NCI-H2196 (cell line): Measurements from ENCODE around the gene ADAMTSL5.
"Not testable (repeated sequence)": the region's sequence is repeated elsewhere in the genome, so short reads cannot be mapped to it uniquely, and the experiment has no call there.

ENCODE experiments used
- DNase-seq: peaks from one replicate; lab custom pipeline; 2025; ENCODE audit not compliant: unreplicated experiment; lab: John Stamatoyannopoulos, UW

The ADAMTSL5 gene

DNA sequence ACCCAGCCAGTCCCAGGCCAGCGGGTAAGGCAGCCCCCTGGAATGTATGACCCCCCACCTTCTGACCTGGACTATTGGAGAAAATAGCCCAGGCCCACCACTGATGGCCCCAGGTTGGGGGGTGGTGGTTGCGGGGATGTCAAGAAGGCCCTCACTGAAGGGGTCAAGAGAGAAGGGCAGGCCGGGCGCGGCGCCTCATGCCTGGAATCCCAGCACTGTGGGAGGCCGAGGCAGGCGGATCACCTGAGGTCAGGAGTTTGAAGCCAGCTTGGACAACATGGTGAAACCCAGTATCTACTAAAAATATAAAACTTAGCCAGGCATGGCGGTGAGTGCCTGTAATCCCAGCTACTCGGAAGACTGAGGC is 1.5 kb upstream of the ADAMTSL5 start:
- DNase-seq: no peak

DNA sequence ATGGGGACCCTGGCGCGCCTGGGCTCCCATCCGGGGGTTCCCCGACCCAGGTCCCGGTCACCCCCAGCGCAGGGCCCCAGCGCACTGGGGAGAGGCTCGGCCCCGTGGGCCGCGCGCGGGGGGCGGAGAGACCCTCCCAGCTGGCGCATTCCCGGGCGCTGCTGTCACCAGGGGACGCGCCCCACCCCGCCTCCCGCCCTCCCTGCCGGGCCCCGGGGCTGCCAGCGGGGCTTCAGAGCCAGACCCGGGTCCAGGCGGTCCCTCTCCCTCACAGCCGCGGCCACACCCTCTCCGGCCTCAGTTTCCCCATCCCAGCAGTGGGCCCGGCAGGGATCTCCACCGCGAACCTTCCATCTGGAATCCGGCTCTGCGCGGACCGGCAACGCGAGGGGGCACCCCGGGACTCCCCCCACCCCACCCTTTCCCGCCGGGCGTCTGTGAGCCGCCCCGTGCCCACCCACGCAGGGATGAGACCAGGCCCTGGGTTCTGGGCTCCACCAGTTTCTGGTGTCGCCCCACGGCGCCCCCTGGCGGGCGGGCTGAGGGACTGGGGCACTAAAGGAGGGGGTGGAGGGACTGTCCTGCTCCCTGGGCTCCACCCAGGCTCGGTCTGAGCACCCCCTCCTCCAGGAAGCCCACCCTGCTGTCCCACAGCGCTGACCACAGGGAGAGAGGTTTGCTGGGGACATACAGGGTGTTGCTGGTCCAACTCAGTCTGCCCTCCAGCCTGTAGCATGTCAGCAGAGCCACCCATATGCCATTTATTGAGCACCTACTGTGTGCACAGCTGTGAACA is 878 bp upstream of the ADAMTSL5 start:
- DNase-seq: peak; percentile 63

DNA sequence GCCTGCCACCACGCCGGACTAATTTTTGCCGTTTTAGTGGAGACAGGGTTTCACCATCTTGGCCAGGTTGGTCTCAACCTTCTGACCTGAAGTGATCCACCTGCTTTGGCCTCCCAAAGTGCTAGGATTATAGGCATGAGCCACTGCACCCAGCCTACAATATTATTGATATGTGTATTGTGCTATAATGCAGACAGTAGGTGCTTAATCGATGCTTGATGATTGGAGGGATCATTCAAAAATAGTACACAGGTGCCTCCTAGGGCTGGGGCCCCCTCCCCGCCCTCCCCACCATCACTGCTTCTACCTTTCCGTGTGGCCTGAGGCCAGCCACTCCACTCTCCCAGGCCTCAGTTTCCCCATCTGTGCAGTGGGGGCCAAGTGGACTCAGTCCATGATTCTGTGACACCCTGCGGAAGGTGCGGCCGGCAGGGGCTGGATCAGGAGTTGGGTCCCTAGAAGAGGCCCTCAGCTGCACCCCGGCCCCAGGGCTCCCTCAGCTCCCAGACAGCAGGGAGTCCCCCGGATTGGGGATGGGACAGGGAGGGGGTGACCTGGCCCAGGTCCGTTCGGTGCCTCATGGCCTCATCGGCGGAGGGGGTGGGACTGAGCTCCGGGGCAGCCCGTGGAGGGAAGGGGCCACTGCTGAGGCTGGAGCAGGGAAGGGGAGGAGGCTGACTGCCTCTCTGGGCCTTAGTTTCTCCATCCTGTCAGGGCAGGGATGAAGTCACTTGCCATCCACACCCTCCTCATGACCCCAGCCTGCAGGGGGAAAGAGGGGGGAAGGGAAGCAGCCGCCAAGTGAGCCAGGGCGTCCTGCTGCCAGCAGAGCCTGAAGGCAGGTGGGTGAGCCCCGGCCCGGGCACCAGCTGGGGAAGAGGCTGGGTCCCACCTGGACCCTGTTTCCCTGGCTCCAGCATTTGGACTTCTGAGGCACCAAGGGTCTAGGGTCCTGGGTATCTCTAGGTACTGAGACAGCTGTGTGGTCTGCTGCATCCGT is 1.2 kb downstream of the ADAMTSL5 start:
- no peak for DNase-seq

DNA sequence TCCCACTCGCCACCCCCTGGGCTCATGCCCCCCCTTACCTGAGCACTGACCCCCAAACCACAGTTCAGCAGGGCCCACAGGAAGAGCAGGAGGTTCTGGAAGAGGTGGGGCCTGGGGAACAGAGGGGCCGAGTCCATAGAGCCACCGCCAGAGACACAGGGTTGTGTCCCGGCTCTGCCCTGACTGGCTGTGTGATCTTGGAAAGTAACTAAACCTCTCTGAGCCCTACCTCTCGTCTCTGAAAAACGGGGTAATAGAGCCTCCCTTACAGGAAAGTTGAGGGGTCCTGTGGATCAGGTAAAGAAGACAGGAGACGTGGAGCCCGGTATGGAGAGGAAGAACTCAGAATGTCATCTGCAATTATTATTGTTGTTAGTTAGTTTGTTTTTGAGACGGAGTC is 2.0 kb downstream of the ADAMTSL5 start:
- no peak for DNase-seq

DNA sequence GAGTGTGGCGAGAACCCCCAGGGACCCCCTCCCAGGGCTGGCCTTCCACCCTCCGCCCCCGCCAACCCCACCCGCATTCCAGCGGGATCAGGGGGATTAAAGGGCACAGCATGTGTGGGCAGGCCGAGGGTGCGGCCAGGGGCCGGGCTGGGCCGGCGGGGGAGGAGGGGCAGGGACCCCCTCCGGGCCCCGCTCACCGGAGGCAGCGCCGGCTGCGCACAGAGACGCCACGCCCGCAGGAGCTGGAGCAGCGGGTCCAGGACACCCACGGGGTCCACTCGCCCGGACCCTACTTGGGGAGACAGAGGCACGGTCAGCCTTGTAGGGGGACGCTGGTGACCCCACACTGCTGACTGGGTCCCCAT is 2.4 kb downstream of the ADAMTSL5 start:
- no peak for DNase-seq

DNA sequence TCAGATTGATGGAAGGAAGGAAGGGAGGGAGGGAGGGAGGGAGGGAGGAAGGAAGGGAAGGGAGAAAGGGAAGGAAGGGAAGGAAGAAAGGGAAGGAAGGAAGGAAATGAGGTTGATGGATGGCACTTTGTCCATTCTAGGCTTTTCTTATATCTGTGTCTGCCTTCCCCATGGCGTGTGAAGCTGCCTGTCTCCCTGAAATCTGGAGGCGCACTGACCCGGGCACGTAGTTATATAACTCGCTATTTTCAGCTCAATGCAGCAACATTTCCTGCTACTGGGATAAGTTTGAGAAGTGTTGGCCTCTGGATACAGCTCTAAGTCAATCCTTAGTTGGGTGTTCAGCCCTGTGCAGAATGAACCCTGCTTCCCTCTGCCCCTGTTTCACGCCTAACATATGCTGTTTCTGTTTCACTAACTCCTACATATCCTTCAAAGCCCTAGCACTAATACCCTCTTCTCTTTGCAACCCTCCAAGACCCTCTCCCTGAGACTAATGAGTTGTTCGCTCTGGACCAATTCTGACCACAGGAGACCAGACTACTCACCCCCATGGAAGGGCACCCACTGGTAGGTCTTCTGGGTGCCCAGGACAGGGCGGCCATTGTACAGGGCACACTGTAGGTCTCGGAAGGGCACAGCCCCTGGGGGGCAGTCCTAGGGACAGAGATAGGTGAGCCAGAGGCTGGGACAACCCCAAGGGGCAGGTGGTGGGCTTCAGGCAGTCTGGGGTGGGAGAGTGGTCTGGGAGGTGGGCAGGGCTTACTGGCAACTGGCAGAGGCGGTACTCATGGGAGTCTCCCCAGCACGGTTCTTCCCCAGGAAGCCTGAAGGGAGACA is 3.0 kb downstream of the ADAMTSL5 start:
- no peak for DNase-seq

DNA sequence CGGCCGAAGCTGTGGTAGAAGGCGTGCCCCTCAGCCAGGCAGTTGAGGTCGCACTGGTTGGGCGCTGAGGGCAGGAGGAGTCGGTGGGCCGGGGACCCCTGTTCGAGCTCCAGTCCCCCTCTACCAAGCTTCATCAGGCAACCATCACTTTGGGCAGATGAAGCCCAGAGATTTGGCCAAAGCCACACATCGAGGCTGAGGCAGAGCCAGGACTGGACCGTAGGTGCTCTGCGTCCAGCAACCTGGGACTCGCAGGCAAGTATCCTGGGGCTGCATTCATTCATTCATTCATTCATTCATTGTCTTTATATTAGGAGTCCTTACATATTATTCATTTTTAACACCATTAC is 4.3 kb downstream of the ADAMTSL5 start:
- DNase-seq: no peak

DNA sequence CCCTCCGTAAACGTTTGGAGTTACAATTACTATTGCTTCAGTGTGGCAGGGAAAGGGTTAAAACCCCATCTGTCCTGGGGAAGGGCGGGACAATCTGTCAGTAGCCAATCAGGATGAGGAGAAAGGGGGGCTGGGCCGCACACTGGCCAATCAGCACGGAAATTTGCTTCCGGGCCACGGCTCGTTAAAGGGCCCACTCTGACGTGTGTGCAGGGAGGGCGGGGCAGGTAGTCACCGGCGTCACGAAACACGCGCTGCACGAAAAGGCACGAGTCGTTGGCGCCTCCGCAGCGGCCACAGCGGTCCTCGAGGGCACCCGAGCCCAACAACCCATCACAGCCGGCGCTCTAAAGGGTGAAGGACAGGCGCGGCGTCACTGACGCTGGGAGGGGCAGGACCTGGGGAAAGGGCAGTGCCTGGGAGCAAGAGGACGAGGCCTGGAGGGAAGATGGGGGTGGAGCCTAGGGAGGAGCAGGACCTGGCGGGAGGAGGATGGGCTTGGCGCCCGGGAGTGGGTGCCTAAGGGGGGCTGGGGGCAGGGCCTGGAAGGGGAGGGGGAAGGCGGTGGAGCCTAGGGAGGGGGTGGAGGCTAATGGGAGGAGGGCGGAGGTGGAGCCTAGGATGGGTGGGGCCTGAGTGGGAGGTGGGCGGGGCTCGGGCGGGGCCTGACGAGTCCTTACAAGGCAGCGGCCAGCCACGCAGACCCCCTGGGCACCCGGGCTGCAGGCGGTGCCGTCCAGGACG is 4.9 kb downstream of the ADAMTSL5 start:
- DNase-seq: peak; percentile 99

DNA sequence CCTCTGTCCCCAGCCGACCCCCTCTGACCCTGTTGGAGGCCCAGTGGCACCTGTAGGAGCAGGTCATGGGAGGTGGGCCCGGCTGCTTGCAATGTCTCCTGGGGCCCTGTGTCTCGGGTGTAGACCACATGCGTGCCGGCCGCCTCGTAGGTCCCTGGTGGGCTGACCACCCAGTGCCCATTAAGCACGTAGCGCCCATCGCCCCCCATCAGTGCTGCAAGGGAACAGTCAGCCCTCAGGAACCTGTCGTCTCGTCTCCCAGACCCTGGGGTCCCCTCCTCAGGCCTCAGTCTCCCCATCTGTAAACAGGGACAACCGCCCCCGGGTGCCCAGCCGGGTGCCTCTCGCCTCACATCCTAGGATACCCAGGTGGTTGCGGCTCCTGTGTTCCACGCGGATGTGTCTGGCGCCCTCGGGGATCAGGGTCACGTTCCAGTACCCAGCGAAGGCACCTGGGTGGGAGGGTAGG is 5.6 kb downstream of the ADAMTSL5 start:
- DNase-seq: no peak

DNA sequence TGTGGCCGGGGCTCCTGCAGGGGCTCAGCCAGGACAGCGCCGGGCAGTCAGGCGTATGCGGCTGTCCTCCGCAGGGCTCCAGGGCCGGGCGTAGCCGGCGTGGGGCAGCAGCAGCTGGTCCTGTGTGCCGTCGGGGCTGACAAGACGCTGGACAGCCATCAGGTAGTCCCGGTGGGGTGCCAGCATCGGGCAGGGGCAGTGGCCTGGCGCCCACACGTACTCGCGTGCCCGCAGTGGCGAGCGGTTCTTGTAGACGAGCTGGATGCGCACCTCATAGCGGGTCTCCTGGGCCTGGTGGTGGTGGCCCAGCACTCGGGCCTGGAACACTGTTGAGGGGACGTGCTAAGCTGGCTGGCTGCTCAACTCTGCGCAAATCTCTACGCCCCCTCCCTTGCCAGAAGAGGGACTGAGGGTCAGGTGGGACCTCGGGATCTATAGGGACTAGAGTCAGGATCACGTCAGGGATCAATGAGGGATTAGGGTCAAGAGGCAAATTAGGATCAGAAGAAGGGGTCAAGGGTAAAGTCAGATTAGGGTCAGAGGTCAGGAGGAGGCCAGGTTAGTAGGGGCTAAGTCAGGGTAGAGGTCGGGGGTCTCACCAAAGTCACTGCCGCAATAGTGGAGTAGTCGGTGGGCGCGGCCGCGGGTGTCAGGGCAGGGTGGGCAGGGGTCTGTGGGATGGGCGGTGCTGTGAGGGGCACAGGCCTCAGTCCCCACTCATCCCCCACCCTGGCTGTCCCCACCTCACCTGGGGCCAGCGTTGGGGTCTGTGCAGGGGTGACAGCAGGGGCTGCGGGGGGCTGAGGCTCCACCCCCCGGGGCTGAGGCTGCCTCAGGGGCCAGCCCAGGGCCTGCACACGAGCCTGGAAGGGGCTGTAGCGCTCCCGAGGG is 6.6 kb downstream of the ADAMTSL5 start:
- no peak for DNase-seq

DNA sequence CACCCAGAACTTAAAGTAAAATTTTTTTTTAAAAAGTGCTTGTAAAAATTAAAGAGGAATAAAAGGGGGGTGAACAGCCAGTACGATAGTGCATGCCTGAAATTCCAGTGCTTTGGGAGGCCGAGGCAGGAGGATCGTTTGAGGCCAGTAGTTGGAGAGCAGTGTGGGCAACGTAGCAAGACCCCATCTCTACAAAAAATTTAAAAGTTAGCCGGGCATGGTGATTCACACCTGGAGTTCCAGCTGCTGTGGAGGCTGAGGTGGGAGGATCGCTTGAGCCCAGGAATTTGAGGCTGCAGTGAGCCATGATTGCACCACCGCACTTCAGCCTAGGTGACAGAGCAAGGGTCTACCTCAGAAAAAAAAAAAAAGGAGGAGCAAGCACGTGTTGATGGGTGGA is 7.8 kb downstream of the ADAMTSL5 start:
- DNase-seq: no peak

DNA sequence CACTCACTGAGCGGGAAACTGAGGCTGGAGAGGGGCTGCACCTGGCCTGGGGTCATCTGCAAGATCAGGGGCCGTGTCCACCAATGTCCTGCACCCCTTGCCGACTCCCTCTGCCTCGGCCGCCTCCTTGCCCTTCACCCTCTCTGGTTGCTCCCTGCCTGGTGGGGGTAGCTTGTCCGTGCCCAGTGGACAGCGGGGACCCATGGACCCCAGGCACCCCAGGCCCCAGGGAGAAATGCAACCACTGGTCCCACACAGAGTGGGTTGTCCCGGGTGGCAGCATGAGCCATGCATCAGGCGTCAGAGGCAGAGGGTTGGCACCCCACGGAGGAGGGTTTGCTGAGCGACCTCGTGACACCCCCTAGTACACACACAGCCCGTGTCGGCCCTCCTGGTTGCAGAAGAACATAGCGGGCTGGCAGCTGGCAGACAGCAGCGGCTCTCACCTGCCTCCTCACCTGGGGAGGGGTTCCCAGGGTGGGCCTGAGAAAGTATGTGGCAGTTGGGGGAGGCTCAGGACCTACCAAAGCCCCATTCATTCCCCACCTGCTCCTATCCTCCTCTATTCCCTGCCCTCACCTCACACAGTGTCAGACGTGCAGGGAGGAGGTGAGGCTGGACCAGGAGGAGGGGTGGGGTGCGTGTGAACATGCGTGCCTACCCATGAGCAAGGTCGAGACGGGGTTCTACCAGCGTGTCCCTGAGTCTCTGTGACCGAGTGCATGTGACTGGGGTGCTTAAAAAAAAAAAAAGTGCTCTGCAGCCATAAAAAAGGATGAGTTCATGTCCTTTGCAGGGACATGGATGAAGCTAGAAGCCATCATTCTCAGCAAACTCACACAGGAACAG is 8.7 kb downstream of the ADAMTSL5 start:
- DNase-seq: no peak

DNA sequence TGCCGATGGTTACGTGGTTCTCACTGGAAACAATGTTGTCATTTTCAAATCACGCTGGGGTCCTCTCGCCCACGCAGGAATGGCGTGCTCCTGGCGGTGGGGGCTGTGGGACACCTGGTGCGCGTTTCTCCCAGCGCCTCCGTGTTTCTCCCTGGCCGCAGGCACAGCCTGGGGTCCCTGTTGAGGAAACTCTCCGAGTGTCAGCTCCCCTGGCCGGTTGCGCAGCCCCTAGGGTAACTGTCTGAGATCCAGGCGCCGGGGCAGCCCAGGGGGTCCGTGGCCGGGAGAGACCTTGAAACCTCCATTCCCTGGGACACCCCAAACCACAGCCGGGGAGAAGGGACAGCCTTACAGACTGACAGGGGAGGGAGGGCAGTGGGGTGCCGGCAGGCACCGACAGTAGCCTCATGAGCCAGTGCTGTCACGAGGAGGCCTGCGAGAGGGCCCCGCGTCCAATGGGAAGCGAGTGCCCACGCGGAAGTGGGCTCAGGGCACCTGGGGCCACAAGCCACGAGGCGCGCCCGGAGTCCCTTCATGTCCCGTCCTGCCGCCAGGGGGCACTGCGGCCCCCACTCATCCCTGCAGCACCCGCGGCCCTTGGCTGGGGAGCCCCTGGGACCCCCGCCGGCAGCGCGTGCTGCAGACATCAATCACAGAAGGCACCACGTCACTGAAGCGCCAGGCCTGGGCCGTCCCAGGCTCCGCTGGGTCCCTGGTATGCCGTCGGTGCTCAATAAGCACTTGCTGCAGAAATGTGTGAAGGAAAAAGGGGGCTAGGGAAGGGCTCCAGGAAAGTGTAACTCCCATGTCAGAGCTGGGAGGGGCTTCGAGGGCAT is 9.5 kb downstream of the ADAMTSL5 start:
- no peak for DNase-seq

DNA sequence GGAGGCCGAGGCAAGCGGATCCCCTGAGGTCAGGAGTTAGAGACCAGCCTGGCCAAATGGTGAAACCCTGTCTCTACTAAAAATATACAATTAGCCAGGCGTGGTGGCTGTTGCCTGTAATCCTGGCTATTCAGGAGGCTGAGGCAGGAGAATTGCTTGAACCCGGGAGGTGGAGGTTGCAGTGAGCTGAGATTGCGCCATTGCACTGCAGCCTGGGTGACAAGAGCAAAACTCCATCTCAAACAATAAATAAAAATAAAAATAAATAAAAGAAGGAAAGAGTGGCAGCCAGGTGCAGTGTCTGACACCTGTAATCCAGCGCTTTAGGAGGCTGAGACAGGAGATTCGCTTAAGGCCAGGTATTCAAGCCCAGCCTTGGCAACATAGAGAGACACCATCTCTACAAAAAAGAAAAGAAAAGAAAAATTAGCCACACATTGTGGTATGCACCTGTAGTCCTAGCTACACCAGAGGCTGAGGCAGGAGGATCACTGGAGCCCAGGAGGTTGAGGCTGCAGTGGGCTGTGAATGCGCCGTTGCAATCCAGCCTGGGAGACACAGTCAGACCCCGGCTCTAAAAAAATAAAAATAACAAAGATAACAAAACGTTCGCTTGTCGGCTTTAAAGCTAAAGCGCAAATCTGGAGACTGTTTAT is 10.3 kb downstream of the ADAMTSL5 start:
- no peak for DNase-seq

DNA sequence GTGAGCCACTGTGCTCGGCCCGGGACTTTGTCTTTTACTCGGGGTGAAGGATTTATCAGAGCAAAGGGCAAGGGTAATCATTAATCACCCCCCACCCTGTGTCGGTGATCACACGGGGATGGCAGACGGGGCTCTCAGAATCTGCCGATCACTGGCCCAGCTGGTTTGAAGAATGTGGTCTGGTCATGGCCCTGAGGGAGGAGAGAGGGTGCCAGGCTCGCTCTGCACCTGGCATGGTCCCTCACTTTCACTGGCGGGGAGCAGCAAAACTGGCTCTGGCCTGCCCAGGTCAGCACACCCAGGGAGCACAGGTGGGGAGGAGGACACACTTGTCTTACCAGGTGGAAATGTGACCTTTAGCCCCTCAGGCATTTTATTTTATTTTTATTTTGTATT is 11.6 kb downstream of the ADAMTSL5 start:
- no peak for DNase-seq

DNA sequence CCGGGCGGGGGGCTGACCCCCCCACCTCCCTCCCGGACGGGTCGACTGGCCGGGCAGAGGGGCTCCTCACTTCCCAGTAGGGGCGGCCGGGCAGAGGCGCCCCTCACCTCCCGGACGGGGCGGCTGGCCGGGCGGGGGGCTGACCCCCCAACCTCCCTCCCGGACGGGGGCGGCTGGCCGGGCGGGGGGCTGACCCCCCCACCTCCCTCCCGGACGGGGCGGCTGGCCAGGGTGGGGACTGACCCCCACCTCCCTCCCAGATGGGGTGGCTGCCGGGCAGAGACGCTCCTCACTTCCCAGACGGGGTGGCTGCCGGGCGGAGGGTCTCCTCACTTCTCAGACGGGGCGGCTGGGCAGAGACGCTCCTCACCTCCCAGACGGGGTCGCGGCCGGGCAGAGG is 13.6 kb downstream of the ADAMTSL5 start:
- DNase-seq: not testable (repeated sequence)

DNA sequence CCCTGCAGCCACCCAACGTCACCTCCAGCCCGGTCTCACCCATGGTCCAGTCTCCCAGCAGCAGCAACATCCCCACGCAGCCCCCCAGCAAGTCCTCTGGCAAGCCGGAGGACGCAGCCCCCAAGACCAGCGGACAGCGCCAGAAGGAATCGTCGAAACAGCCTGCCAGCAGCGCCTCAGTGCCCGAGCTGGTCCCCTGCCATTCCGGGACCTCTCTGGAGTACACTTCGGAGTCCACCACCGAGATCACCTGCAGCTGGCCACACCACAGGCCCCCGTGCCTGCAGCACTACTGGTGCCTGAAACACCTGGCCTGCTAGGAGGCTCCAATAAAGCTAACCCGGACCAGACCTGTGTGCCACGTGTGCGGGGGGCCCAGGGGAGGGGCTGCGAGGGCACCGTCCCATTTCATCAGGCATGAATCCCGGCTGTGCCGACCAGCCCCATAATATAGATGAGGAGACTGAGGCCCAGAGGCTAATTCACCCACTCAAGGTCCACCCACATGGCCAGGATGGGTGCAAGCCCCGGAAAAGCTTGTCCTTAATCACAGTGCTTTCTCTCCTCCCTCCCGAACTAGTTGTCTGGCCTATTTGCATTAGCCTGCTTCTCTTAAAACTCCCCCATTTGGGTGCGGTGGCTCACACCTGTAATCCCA is 15.1 kb downstream of the ADAMTSL5 start:
- no peak for DNase-seq
